Mesenchymal stem cell (in vitro differentiated cells and primary cell): ENCODE data around the gene CYREN. TPM values are rescaled to one million over a fixed set of nuclear protein-coding genes. Genes with fewer than 3 reads are reported as not detected.

Source experiments
- small RNA-seq: library from polyadenylated mRNA; stranded (forward); fragments of <200 nt; extraction: miRNeasy Mini kit (QIAGEN cat#:217004); gene quantifications from one replicate; pipeline ENCODE3, GENCODE V24; 2013; ENCODE audit warnings: low read depth

Gene CYREN

Small RNA genes lying within 50 kb of the gene (small RNA-seq; reads per million reads assigned to genes)
- gene MIR6509, result not detected
